ENCODE measurements around the gene ZNF862.

The ZNF862 gene

GRCh38 chr7:149838224-149838991, at the start of gene ZNF862:
TSS of gene ZNF862 (plus strand) at chr7:149838375. CDS start at chr7:149838612, 237 bp downstream.
- peak; percentile 94 for DNase-seq

GRCh38 chr7:149789101-149789500, 49.1 kb upstream of the ZNF862 start:
- DNase-seq: no peak

GRCh38 chr7:149790146-149790548, 48.0 kb upstream of the ZNF862 start:
- DNase-seq: peak in 1 of 2 experiments; percentile 12

GRCh38 chr7:149790754-149791360, 47.3 kb upstream of the ZNF862 start:
- DNase-seq: no peak

GRCh38 chr7:149791411-149792219, 46.6 kb upstream of the ZNF862 start:
- DNase-seq: no peak

GRCh38 chr7:149792220-149792595, 46.0 kb upstream of the ZNF862 start:
- DNase-seq: no peak

- no peak for DNase-seq
These were observed 44.9 kb upstream of the ZNF862 start for GRCh38 chr7:149793261-149793660.

- no peak for DNase-seq
These were observed 43.5 kb upstream of the ZNF862 start for GRCh38 chr7:149794661-149795060.

GRCh38 chr7:149795126-149795525, 43.0 kb upstream of the ZNF862 start:
- DNase-seq: no peak

- no peak for DNase-seq
These were observed 41.8 kb upstream of the ZNF862 start for GRCh38 chr7:149796287-149796860.

GRCh38 chr7:149797771-149798170, 40.4 kb upstream of the ZNF862 start:
- no peak for DNase-seq

GRCh38 chr7:149799397-149800168, 38.6 kb upstream of the ZNF862 start:
- DNase-seq: peak; percentile 55 to 58

- DNase-seq: no peak
These were observed 38.0 kb upstream of the ZNF862 start for GRCh38 chr7:149800169-149800555.

- DNase-seq: no peak
These were observed 37.1 kb upstream of the ZNF862 start for GRCh38 chr7:149801002-149801566.

- DNase-seq: no peak
These were observed 36.4 kb upstream of the ZNF862 start for GRCh38 chr7:149801816-149802215.

GRCh38 chr7:149802966-149803365, 35.2 kb upstream of the ZNF862 start:
- DNase-seq: no peak

GRCh38 chr7:149803551-149804074, 34.6 kb upstream of the ZNF862 start:
- no peak for DNase-seq

- DNase-seq: no peak
These were observed 34.1 kb upstream of the ZNF862 start for GRCh38 chr7:149804106-149804505.

GRCh38 chr7:149806726-149807125, 31.4 kb upstream of the ZNF862 start:
- DNase-seq: no peak

- no peak for DNase-seq
These were observed 29.9 kb upstream of the ZNF862 start for GRCh38 chr7:149808311-149808710.

GRCh38 chr7:149809215-149809614, 29.0 kb upstream of the ZNF862 start:
- DNase-seq: no peak

GRCh38 chr7:149811221-149811620, 27.0 kb upstream of the ZNF862 start:
- DNase-seq: no peak

All from activated CD4-positive, alpha-beta T cell treated with anti-CD3 and anti-CD28 coated beads, Interleukin-2, amount 50 U/mL, for 4 hours (primary cell).